NCI-H2171 (cell line): Measurements from ENCODE around the gene ZP3.
"Not testable (repeated sequence)": the region's sequence is repeated elsewhere in the genome, so short reads cannot be mapped to it uniquely, and the experiment has no call there.

Experiments
- DNase-seq: peaks from one replicate; lab custom pipeline; 2025; lab: John Stamatoyannopoulos, UW

The ZP3 gene

GRCh38 chr7:76442664-76443446 lies 18.1 kb downstream of the ZP3 start:
- DNase-seq, result not testable (repeated sequence)

GRCh38 chr7:76443846-76444245 lies 19.1 kb downstream of the ZP3 start:
- not testable (repeated sequence) for DNase-seq

- DNase-seq, result not testable (repeated sequence)
These were observed 20.8 kb downstream of the ZP3 start for GRCh38 chr7:76445577-76446008.

GRCh38 chr7:76457017-76457416 lies 32.3 kb downstream of the ZP3 start:
- not testable (repeated sequence) for DNase-seq

- not testable (repeated sequence) for DNase-seq
These were observed 33.8 kb downstream of the ZP3 start for GRCh38 chr7:76458504-76458903.

- not testable (repeated sequence) for DNase-seq
These were observed 36.0 kb downstream of the ZP3 start for GRCh38 chr7:76460767-76461166.

GRCh38 chr7:76461464-76462101 lies 36.8 kb downstream of the ZP3 start, which contains the start of gene DTX2:
Gene DTX2, plus strand, starts transcription at chr7:76461709. Its CDS starts 18,801 bp downstream, at chr7:76480510.
- not testable (repeated sequence) for DNase-seq

- not testable (repeated sequence) for DNase-seq
These were observed 37.6 kb downstream of the ZP3 start for GRCh38 chr7:76462271-76462882.

GRCh38 chr7:76464959-76465358 lies 40.2 kb downstream of the ZP3 start:
- not testable (repeated sequence) for DNase-seq

- not testable (repeated sequence) for DNase-seq
These were observed 41.2 kb downstream of the ZP3 start for GRCh38 chr7:76465950-76466349.

GRCh38 chr7:76467743-76468404 lies 43.1 kb downstream of the ZP3 start:
- not testable (repeated sequence) for DNase-seq

GRCh38 chr7:76471556-76472221 lies 46.9 kb downstream of the ZP3 start:
- not testable (repeated sequence) for DNase-seq

GRCh38 chr7:76473097-76473496 lies 48.3 kb downstream of the ZP3 start:
- DNase-seq, result not testable (repeated sequence)

GRCh38 chr7:76476280-76476679 lies 51.5 kb downstream of the ZP3 start:
- not testable (repeated sequence) for DNase-seq

- not testable (repeated sequence) for DNase-seq
These were observed 52.2 kb downstream of the ZP3 start for GRCh38 chr7:76476742-76477474.

- DNase-seq, result not testable (repeated sequence)
These were observed 54.9 kb downstream of the ZP3 start for GRCh38 chr7:76479628-76480027.

- not testable (repeated sequence) for DNase-seq
These were observed 55.9 kb downstream of the ZP3 start for GRCh38 chr7:76480403-76481253.

- DNase-seq, result not testable (repeated sequence)
These were observed 57.9 kb downstream of the ZP3 start for GRCh38 chr7:76482660-76483059.

GRCh38 chr7:76483081-76483480 lies 58.3 kb downstream of the ZP3 start:
- not testable (repeated sequence) for DNase-seq

- DNase-seq, result not testable (repeated sequence)
These were observed 59.7 kb downstream of the ZP3 start for GRCh38 chr7:76484456-76484855.
